KOPT-K1 (cell line): ENCODE data around the gene NUDT2.

Source experiments
- H3K27ac ChIP-seq: fragments of 200-600 bp; sonication (generic); 2 replicates; pipeline ENCODE4 v1.5.1; 2016; ENCODE audit warnings: antibody characterized with exemption, mild to moderate bottlenecking, low read depth, low read length; ENCODE audit not compliant: poor library complexity, severe bottlenecking
- H3K36me3 ChIP-seq: fragments of 200-600 bp; sonication (generic); 2 replicates; pipeline ENCODE4 v1.5.1; 2017; ENCODE audit warnings: antibody characterized with exemption, mild to moderate bottlenecking, low read length, moderate library complexity; ENCODE audit not compliant: insufficient read depth
- H3K9me3 ChIP-seq: fragments of 200-600 bp; sonication (generic); 2 replicates; pipeline ENCODE4 v1.5.1; 2017; ENCODE audit warnings: antibody characterized with exemption, low read length, mild to moderate bottlenecking; ENCODE audit not compliant: insufficient read depth, poor library complexity, severe bottlenecking

The NUDT2 gene

GRCh38 chr9:34370970-34371880 is 41.9 kb downstream of the NUDT2 start:
- no peak overlapping the region for H3K27ac ChIP-seq
- H3K9me3 ChIP-seq = peaks cover 49% of the 10 kb centered on the region
- peaks cover 17% of the 10 kb centered on the region; the same call in 1 of the 2 replicates for H3K36me3 ChIP-seq

- Histone ChIP-seq H3K27ac (no peak overlapping the region), H3K36me3 (peaks cover 17% of the 10 kb centered on the region; the same call in 1 of the 2 replicates), H3K9me3 (peaks cover 49% of the 10 kb centered on the region)
These were observed 42.6 kb downstream of the NUDT2 start for GRCh38 chr9:34371886-34372466.

- Histone ChIP-seq H3K9me3 (peaks cover 43% of the 10 kb centered on the region), H3K27ac (no peak overlapping the region), H3K36me3 (peaks cover 17% of the 10 kb centered on the region; the same call in 1 of the 2 replicates)
These were observed 43.2 kb downstream of the NUDT2 start for GRCh38 chr9:34372467-34373011.

GRCh38 chr9:34373749-34374148 is 44.4 kb downstream of the NUDT2 start:
- H3K9me3 ChIP-seq = peaks cover 31% of the 10 kb centered on the region
- peaks cover 17% of the 10 kb centered on the region; the same call in 1 of the 2 replicates for H3K36me3 ChIP-seq
- H3K27ac ChIP-seq = no peak overlapping the region

GRCh38 chr9:34374339-34374738 is 45.0 kb downstream of the NUDT2 start:
- peaks cover 17% of the 10 kb centered on the region; the same call in 1 of the 2 replicates for H3K36me3 ChIP-seq
- H3K9me3 ChIP-seq = peaks cover 25% of the 10 kb centered on the region
- no peak overlapping the region for H3K27ac ChIP-seq

GRCh38 chr9:34374905-34375552 is 45.7 kb downstream of the NUDT2 start:
- Histone ChIP-seq H3K9me3 (peaks cover 20% of the 10 kb centered on the region), H3K36me3 (peaks cover 17% of the 10 kb centered on the region; the same call in 1 of the 2 replicates), H3K27ac (no peak overlapping the region)

- peaks cover 7% of the 10 kb centered on the region; the same call in 1 of the 2 replicates for H3K36me3 ChIP-seq
- H3K27ac ChIP-seq = peak overlapping the region; percentile 41
- H3K9me3 ChIP-seq = peaks cover 13% of the 10 kb centered on the region
These were observed 46.7 kb downstream of the NUDT2 start for GRCh38 chr9:34375901-34376595.

- 0 out of 2 replicates have a peak, but pooled peaks cover 2% of the 10 kb centered on the region for H3K36me3 ChIP-seq
- H3K27ac ChIP-seq = peak within 1 kb of the TSS; percentile 41
- peaks cover 5% of the 10 kb centered on the region for H3K9me3 ChIP-seq
These were observed 47.4 kb downstream of the NUDT2 start, which contains the start of gene MYORG for GRCh38 chr9:34376596-34377403. Gene MYORG, minus strand, starts transcription at chr9:34376898. Its CDS starts 3,955 bp downstream, at chr9:34372943.

- H3K36me3 ChIP-seq = no peaks in the 10 kb centered on the region
- no peaks in the 10 kb centered on the region for H3K9me3 ChIP-seq
- H3K27ac ChIP-seq = no peak overlapping the region
These were observed 48.0 kb downstream of the NUDT2 start for GRCh38 chr9:34377404-34377746.

- H3K27ac ChIP-seq = no peak overlapping the region
- no peaks in the 10 kb centered on the region for H3K9me3 ChIP-seq
- no peaks in the 10 kb centered on the region for H3K36me3 ChIP-seq
These were observed 49.1 kb downstream of the NUDT2 start for GRCh38 chr9:34378376-34379060.

GRCh38 chr9:34379334-34380033 is 50.1 kb downstream of the NUDT2 start:
- Histone ChIP-seq H3K9me3 (no peaks in the 10 kb centered on the region), H3K36me3 (no peaks in the 10 kb centered on the region), H3K27ac (no peak overlapping the region)

GRCh38 chr9:34380034-34380510 is 50.7 kb downstream of the NUDT2 start:
- Histone ChIP-seq H3K27ac (no peak overlapping the region), H3K36me3 (no peaks in the 10 kb centered on the region), H3K9me3 (no peaks in the 10 kb centered on the region)
